ENCODE measurements around the gene SPG11. TPM values are rescaled to one million over a fixed set of nuclear protein-coding genes. Genes with fewer than 3 reads are reported as not detected.

The SPG11 gene, protein sequence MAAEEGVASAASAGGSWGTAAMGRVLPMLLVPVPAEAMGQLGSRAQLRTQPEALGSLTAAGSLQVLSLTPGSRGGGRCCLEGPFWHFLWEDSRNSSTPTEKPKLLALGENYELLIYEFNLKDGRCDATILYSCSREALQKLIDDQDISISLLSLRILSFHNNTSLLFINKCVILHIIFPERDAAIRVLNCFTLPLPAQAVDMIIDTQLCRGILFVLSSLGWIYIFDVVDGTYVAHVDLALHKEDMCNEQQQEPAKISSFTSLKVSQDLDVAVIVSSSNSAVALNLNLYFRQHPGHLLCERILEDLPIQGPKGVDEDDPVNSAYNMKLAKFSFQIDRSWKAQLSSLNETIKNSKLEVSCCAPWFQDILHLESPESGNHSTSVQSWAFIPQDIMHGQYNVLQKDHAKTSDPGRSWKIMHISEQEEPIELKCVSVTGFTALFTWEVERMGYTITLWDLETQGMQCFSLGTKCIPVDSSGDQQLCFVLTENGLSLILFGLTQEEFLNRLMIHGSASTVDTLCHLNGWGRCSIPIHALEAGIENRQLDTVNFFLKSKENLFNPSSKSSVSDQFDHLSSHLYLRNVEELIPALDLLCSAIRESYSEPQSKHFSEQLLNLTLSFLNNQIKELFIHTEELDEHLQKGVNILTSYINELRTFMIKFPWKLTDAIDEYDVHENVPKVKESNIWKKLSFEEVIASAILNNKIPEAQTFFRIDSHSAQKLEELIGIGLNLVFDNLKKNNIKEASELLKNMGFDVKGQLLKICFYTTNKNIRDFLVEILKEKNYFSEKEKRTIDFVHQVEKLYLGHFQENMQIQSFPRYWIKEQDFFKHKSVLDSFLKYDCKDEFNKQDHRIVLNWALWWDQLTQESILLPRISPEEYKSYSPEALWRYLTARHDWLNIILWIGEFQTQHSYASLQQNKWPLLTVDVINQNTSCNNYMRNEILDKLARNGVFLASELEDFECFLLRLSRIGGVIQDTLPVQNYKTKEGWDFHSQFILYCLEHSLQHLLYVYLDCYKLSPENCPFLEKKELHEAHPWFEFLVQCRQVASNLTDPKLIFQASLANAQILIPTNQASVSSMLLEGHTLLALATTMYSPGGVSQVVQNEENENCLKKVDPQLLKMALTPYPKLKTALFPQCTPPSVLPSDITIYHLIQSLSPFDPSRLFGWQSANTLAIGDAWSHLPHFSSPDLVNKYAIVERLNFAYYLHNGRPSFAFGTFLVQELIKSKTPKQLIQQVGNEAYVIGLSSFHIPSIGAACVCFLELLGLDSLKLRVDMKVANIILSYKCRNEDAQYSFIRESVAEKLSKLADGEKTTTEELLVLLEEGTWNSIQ (N-terminal part only)
- 59.2 TPM for total RNA-seq (ENCODE audit: unreplicated experiment)
- long read RNA-seq, partial matches to known transcripts = 1 of 8 reads
- long read RNA-seq, other reads (novel, unspliced or antisense) = 5 of 8 reads

DNA sequence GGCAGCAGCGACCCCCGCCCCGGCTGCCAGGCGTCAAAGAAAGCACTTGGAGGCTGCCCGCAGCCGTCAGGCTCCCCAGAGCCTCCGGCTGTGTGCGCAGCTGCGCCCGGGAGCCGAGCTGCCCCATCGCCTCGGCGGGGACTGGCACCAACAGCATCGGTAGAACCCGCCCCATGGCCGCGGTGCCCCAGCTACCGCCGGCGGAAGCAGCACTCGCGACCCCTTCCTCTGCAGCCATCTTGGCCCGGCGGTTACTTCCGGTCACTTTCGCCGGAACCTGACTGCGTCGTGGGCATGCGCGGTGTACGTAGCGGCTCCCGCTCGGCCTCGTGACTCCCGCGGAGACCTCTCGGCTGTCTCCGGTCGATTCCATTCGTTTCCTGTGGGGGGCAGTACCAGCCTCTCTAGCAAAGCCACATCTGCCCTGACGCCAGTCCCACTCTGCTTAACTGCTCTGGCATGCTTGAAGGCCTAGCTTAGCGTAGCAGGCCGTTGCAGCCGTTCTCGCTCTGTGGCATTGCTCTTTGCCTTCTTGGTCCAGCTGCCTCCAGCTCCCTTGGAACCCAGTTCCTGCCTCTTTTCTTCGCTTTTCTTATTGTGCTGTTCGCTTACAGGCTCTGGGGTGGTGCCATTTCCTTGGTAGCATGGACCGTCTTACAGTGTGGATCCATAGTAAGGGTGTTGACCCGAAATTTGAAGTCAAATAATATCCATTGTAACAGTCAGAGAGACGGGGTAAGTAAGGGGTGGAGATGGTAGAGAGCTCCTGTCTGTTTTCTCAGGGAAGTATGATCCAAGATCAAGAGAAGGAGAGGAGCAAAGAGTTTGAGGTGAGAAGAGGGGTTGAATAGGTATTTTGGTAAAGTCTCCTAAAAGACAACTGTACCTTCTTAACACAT lies at the start of gene SPG11:
SPG11 (minus strand) TSS at position 253 of the 899 bp plus-strand sequence; CDS start at position 238, 15 bp downstream.
- Mint-ChIP-seq H3K9me3 (ENCODE audit: unreplicated experiment) (peaks cover 3% of the 10 kb centered on the region), H3K4me3 (ENCODE audit: unreplicated experiment) (peak within 1 kb of the TSS; percentile 96), H3K27ac (ENCODE audit: unreplicated experiment) (peak within 1 kb of the TSS; percentile 90), H3K36me3 (ENCODE audit: unreplicated experiment) (no peaks in the 10 kb centered on the region), H3K4me1 (ENCODE audit: low read depth, unreplicated experiment) (no peaks in the 10 kb centered on the region), H3K27me3 (ENCODE audit: unreplicated experiment) (peaks cover 1% of the 10 kb centered on the region)
- peak; percentile 99 for DNase-seq
- TF ChIP-seq, protein P1, sequence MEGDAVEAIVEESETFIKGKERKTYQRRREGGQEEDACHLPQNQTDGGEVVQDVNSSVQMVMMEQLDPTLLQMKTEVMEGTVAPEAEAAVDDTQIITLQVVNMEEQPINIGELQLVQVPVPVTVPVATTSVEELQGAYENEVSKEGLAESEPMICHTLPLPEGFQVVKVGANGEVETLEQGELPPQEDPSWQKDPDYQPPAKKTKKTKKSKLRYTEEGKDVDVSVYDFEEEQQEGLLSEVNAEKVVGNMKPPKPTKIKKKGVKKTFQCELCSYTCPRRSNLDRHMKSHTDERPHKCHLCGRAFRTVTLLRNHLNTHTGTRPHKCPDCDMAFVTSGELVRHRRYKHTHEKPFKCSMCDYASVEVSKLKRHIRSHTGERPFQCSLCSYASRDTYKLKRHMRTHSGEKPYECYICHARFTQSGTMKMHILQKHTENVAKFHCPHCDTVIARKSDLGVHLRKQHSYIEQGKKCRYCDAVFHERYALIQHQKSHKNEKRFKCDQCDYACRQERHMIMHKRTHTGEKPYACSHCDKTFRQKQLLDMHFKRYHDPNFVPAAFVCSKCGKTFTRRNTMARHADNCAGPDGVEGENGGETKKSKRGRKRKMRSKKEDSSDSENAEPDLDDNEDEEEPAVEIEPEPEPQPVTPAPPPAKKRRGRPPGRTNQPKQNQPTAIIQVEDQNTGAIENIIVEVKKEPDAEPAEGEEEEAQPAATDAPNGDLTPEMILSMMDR (IDR thresholded peaks at IDR 0.05; ENCODE audit: partially characterized antibody, unreplicated experiment) = peak; percentile 93

DNA sequence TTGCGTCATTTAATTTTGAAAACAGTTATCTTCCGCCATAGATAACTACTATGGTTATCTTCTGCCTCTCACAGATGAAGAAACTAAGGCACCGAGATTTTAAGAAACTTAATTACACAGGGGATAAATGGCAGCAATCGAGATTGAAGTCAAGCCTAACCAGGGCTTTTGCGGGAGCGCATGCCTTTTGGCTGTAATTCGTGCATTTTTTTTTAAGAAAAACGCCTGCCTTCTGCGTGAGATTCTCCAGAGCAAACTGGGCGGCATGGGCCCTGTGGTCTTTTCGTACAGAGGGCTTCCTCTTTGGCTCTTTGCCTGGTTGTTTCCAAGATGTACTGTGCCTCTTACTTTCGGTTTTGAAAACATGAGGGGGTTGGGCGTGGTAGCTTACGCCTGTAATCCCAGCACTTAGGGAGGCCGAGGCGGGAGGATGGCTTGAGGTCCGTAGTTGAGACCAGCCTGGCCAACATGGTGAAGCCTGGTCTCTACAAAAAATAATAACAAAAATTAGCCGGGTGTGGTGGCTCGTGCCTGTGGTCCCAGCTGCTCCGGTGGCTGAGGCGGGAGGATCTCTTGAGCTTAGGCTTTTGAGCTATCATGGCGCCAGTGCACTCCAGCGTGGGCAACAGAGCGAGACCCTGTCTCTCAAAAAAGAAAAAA lies 49.0 kb upstream of the SPG11 start:
- H3K27me3 Mint-ChIP-seq (ENCODE audit: unreplicated experiment) = peaks cover 3% of the 10 kb centered on the region
- no peaks in the 10 kb centered on the region for H3K9me3 Mint-ChIP-seq (ENCODE audit: unreplicated experiment)
- TF ChIP-seq, protein P1 (IDR thresholded peaks at IDR 0.05; ENCODE audit: partially characterized antibody, unreplicated experiment) = no peak
- peak overlapping the region; percentile 98 for H3K4me3 Mint-ChIP-seq (ENCODE audit: unreplicated experiment)
- DNase-seq = no peak
- H3K4me1 Mint-ChIP-seq (ENCODE audit: low read depth, unreplicated experiment) = no peaks in the 10 kb centered on the region
- H3K27ac Mint-ChIP-seq (ENCODE audit: unreplicated experiment) = no peak overlapping the region
- H3K36me3 Mint-ChIP-seq (ENCODE audit: unreplicated experiment) = no peaks in the 10 kb centered on the region

DNA sequence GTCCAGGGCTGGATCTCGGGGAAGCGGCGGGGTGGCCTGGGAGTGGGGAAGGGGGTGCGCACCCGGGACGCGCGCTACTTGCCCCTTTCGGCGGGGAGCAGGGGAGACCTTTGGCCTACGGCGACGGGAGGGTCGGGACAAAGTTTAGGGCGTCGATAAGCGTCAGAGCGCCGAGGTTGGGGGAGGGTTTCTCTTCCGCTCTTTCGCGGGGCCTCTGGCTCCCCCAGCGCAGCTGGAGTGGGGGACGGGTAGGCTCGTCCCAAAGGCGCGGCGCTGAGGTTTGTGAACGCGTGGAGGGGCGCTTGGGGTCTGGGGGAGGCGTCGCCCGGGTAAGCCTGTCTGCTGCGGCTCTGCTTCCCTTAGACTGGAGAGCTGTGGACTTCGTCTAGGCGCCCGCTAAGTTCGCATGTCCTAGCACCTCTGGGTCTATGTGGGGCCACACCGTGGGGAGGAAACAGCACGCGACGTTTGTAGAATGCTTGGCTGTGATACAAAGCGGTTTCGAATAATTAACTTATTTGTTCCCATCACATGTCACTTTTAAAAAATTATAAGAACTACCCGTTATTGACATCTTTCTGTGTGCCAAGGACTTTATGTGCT lies 48.4 kb upstream of the SPG11 start:
- H3K27ac Mint-ChIP-seq (ENCODE audit: unreplicated experiment) = no peak overlapping the region
- TF ChIP-seq, protein P1 (IDR thresholded peaks at IDR 0.05; ENCODE audit: partially characterized antibody, unreplicated experiment) = no peak
- H3K4me1 Mint-ChIP-seq (ENCODE audit: low read depth, unreplicated experiment) = no peaks in the 10 kb centered on the region
- peak overlapping the region; percentile 98 for H3K4me3 Mint-ChIP-seq (ENCODE audit: unreplicated experiment)
- H3K27me3 Mint-ChIP-seq (ENCODE audit: unreplicated experiment) = peaks cover 3% of the 10 kb centered on the region
- no peaks in the 10 kb centered on the region for H3K9me3 Mint-ChIP-seq (ENCODE audit: unreplicated experiment)
- peak; percentile 28 for DNase-seq
- no peaks in the 10 kb centered on the region for H3K36me3 Mint-ChIP-seq (ENCODE audit: unreplicated experiment)

Measured in glutamatergic neuron (in vitro differentiated cells).